Endothelial cell of umbilical vein (primary cell): ENCODE data around the gene LOXL1. TPM values are rescaled to one million over a fixed set of nuclear protein-coding genes. Genes with fewer than 3 reads are reported as not detected.

Experiments used
- BruUV-seq: library from RNA; stranded (reverse); fragments of 400-500 nt; replicated peaks from 2 replicates; lab custom pipeline; 2021; lab: Mats Ljungman, UMichigan
- CTCF ChIA-PET: fragments of 300-600, 350-600 bp; sonication (Branson Sonifier 250); formaldehyde crosslinking; loops from one replicate; lab custom pipeline; 2021; ENCODE audit warnings: antibody characterized with exemption, inconsistent platforms; lab: Charles Lee
- POLR2A ChIA-PET: fragments of 300-600, 350-600 bp; sonication (Branson Sonifier 250); formaldehyde crosslinking; loops from one replicate; lab custom pipeline; 2021; ENCODE audit warnings: antibody characterized with exemption, inconsistent platforms; lab: Charles Lee
- DNase-seq: peaks from one replicate; pipeline ENCODE4 v3.0.0-alpha.2; 2011; ENCODE audit warnings: low read depth, low spot score
- FAIRE-seq: peaks from 2 replicates; lab custom pipeline; 2011; peaks lifted over from hg19 to GRCh38; lab: Jason Lieb, UNC
- H2AFZ ChIP-seq: 2 replicates; pipeline ENCODE4 v1.6.0; 2012; ENCODE audit warnings: low read depth, low read length, control low read depth, inconsistent platforms
- H3K27ac ChIP-seq: 2 replicates; pipeline ENCODE4 v1.5.1; 2011; ENCODE audit warnings: low read depth, mild to moderate bottlenecking, control low read depth, low read length, moderate library complexity; ENCODE audit not compliant: insufficient read depth
- H3K27me3 ChIP-seq, 2 experiments: 2 replicates each; pipeline versions ENCODE4 v1.6.0 to v1.6.1; 2011; ENCODE audit warnings: low read length in 2 of 2, mixed read lengths in 1 of 2; ENCODE audit not compliant: control insufficient read depth in 2 of 2, insufficient read depth in 2 of 2
- H3K36me3 ChIP-seq, 2 experiments: 2 replicates in 1 of 2; 3 replicates in 1 of 2; pipeline ENCODE4 v1.5.1; 2011; ENCODE audit warnings: low read length in 2 of 2, mild to moderate bottlenecking in 1 of 2, moderate library complexity in 1 of 2; ENCODE audit not compliant: control insufficient read depth in 2 of 2, insufficient read depth in 2 of 2; ENCODE audit errors: extremely low read depth in 1 of 2
- H3K4me1 ChIP-seq: 3 replicates; pipeline ENCODE4 v1.5.1; 2011; ENCODE audit warnings: mild to moderate bottlenecking, low read length; ENCODE audit not compliant: control insufficient read depth, insufficient read depth; ENCODE audit errors: extremely low read depth
- H3K4me2 ChIP-seq: 2 replicates; pipeline ENCODE4 v1.6.1; 2011; ENCODE audit warnings: low read length, control low read depth, mixed read lengths; ENCODE audit not compliant: insufficient read depth
- H3K4me3 ChIP-seq, 3 experiments: fragments of 200-600 bp in 1 of 3; sonication (generic), shearing (Covaris generic) in 1 of 3; replicated peaks in 1 of 3; 2 replicates each; pipeline ENCODE4 v1.5.1; 2011 to 2016; ENCODE audit warnings: control low read depth in 3 of 3, low read length in 3 of 3, mild to moderate bottlenecking in 2 of 3, inconsistent platforms in 1 of 3, low read depth in 1 of 3, moderate library complexity in 1 of 3; ENCODE audit not compliant: insufficient read depth in 1 of 3
- H3K79me2 ChIP-seq: 2 replicates; pipeline ENCODE4 v1.6.0; 2012; ENCODE audit warnings: low read length, inconsistent platforms; ENCODE audit not compliant: control insufficient read depth, insufficient read depth
- H3K9ac ChIP-seq: replicated peaks from 2 replicates; pipeline ENCODE3; 2011; ENCODE audit warnings: low read length, control low read depth; ENCODE audit not compliant: insufficient read depth; ENCODE audit errors: extremely low read depth
- H3K9me1 ChIP-seq: replicated peaks from 3 replicates; pipeline ENCODE4 v1.6.0; 2011; ENCODE audit warnings: mild to moderate bottlenecking, low read length; ENCODE audit not compliant: control insufficient read depth, insufficient read depth; ENCODE audit errors: extremely low read depth
- H3K9me3 ChIP-seq: replicated peaks from 2 replicates; pipeline ENCODE4 v1.5.1; 2012; ENCODE audit warnings: low read length, inconsistent platforms; ENCODE audit not compliant: control insufficient read depth, insufficient read depth
- H4K20me1 ChIP-seq: replicated peaks from 2 replicates; pipeline ENCODE3; 2011; ENCODE audit warnings: mild to moderate bottlenecking, low read length; ENCODE audit not compliant: control insufficient read depth, insufficient read depth; ENCODE audit errors: extremely low read depth
- EZH2 ChIP-seq: IDR thresholded peaks from 2 replicates; pipeline ENCODE4 v1.6.1; 2012; ENCODE audit warnings: borderline replicate concordance, low read depth, mild to moderate bottlenecking, moderate library complexity, low read length, inconsistent platforms; ENCODE audit not compliant: severe bottlenecking
- FOS ChIP-seq: IDR thresholded peaks from 2 replicates; pipeline ENCODE4 v1.6.1; 2011; ENCODE audit warnings: mild to moderate bottlenecking, low read length, moderate library complexity, borderline replicate concordance; ENCODE audit not compliant: insufficient read depth
- GATA2 ChIP-seq: IDR thresholded peaks from 2 replicates; pipeline ENCODE4 v1.7.0; 2011; ENCODE audit warnings: low read depth, mild to moderate bottlenecking, moderate library complexity, mixed read lengths, low read length; ENCODE audit not compliant: insufficient read length, insufficient read depth
- JUN ChIP-seq: IDR thresholded peaks from 2 replicates; pipeline ENCODE4 v1.6.1; 2011; ENCODE audit warnings: borderline replicate concordance, low read depth; ENCODE audit not compliant: insufficient read length, insufficient read depth
- MAX ChIP-seq: IDR thresholded peaks from 2 replicates; pipeline ENCODE4 v1.6.1; 2011; ENCODE audit not compliant: insufficient read depth, insufficient read length
- MYC ChIP-seq: IDR thresholded peaks from one replicate; pipeline ENCODE4 v1.6.1; 2011; ENCODE audit warnings: mild to moderate bottlenecking, low read depth, low read length
- POLR2A ChIP-seq: IDR thresholded peaks from 2 replicates; pipeline ENCODE4 v1.6.1; 2012; ENCODE audit warnings: low read depth, mild to moderate bottlenecking, control low read depth, low read length
- dilution Hi-C: fragments of 300-500 bp; cut with MboI; formaldehyde crosslinking; loops from one replicate; pipeline ENCODE4 v1.15.0; 2019; ENCODE audit warnings: low sequenced_read_pairs; ENCODE audit not compliant: extremely low pct_ligation_motif_present
- intact Hi-C: fragments of 100-400 bp; cut with micrococcal nuclease; formaldehyde crosslinking; loops from one replicate; pipeline ENCODE4 v1.10.0; 2022
- polyA plus RNA-seq, 4 experiments: library from polyadenylated mRNA; depleted of rRNA in 3 of 4; stranded (reverse) in 3 of 4; unstranded in 1 of 4; fragments of >200 nt; gene quantifications; 2 replicates each; pipeline versions ENCODE4 v1.2.1 to v1.2.3, GENCODE V29; 2011 to 2012; ENCODE audit warnings: missing spikeins in 1 of 4
- total RNA-seq: library from RNA; stranded (reverse); gene quantifications from 2 replicates; pipeline ENCODE4 v1.2.3, GENCODE V29; 2021

LOXL1 gene
- total and polyA plus RNA-seq, 2 donors (not counting 3 experiments of a cell fraction or from before 2014, with no cell fraction given): 5.2 to 14.4 TPM

- DNase-seq (no peak), FAIRE-seq (no peak)
- no peaks in the 10 kb centered on the region for H3K9me3 ChIP-seq
- no peak overlapping the region for H3K4me2 ChIP-seq
- TF ChIP-seq GATA2: no peak
- TF ChIP-seq FOS: no peak
- no peak for TF ChIP-seq MAX
- no peak for TF ChIP-seq JUN
- TF ChIP-seq MYC: no peak
- TF ChIP-seq POLR2A: no peak
- dilution Hi-C loops (no loop called here), intact Hi-C loops (no loop called here)
- CTCF ChIA-PET: interaction anchor here (1.5 to 7.0 kb wide), 3 partner anchors 15 to 60 kb away, joined by 7 to 53 read pairs (median 18); no protein-coding TSS in a partner anchor
- no TSS peak for BruUV-seq
- H3K9me1 ChIP-seq: no peaks in the 10 kb centered on the region
- no peaks in the 10 kb centered on the region for H3K36me3 ChIP-seq
- no peaks in the 10 kb centered on the region for H3K27me3 ChIP-seq
- POLR2A ChIA-PET: no interaction called here
- H3K4me1 ChIP-seq: peaks cover 50% of the 10 kb centered on the region
- peak overlapping the region; percentile 50 for H3K27ac ChIP-seq
- H3K4me3 ChIP-seq: no peak overlapping the region
- H2AFZ ChIP-seq: no peak overlapping the region
- no peaks in the 10 kb centered on the region for H4K20me1 ChIP-seq
- H3K79me2 ChIP-seq: no peaks in the 10 kb centered on the region
- no peak overlapping the region for H3K9ac ChIP-seq
These were observed 62.2 kb downstream of the LOXL1 start for GRCh38 chr15:73988445-73988969.

GRCh38 chr15:73989001-73989798 is 62.9 kb downstream of the LOXL1 start:
- Histone ChIP-seq H2AFZ (peak overlapping the region; percentile 23), H4K20me1 (no peaks in the 10 kb centered on the region), H3K9ac (no peak overlapping the region), H3K9me1 (no peaks in the 10 kb centered on the region), H3K4me2 (peak overlapping the region; percentile 20), H3K79me2 (no peaks in the 10 kb centered on the region), H3K36me3 (no peaks in the 10 kb centered on the region), H3K4me1 (peaks cover 53% of the 10 kb centered on the region), H3K4me3 (no peak overlapping the region), H3K27ac (peak overlapping the region; percentile 50), H3K9me3 (no peaks in the 10 kb centered on the region), H3K27me3 (no peaks in the 10 kb centered on the region)
- TF ChIP-seq JUN (peak; percentile 50), EZH2 (no peak), FOS (peak; percentile 85)
- CTCF ChIA-PET: interaction anchor here (1.5 to 7.0 kb wide), 3 partner anchors 16 to 59 kb away, joined by 7 to 53 read pairs (median 18); no protein-coding TSS in a partner anchor
- intact Hi-C loops (no loop called here), dilution Hi-C loops (no loop called here)
- FAIRE-seq: peak; percentile 98
- DNase-seq: peak; percentile 56
- POLR2A ChIA-PET: no interaction called here
- no TSS peak for BruUV-seq
